Ishikawa (cell line): ENCODE data around the gene ELMO1.

Source experiments
- CEBPB ChIP-seq: IDR thresholded peaks from 2 replicates; pipeline ENCODE4 v1.6.1; 2012
- CREB1 ChIP-seq: IDR thresholded peaks from 2 replicates; pipeline ENCODE4 v1.6.1; 2012; ENCODE audit warnings: low read depth
- EGR1 ChIP-seq: IDR thresholded peaks from 2 replicates; pipeline ENCODE4 v1.6.1; 2012
- EP300 ChIP-seq: IDR thresholded peaks from 2 replicates; pipeline ENCODE4 v1.6.1; 2012; ENCODE audit warnings: borderline replicate concordance
- FOXM1 ChIP-seq: IDR thresholded peaks from 2 replicates; pipeline ENCODE4 v1.6.1; 2012; ENCODE audit warnings: low read depth, borderline replicate concordance
- MAX ChIP-seq: IDR thresholded peaks from 2 replicates; pipeline ENCODE4 v1.6.1; 2012
- RAD21 ChIP-seq: IDR thresholded peaks from 2 replicates; pipeline ENCODE4 v1.6.1; 2012; ENCODE audit warnings: low read depth
- TAF1 ChIP-seq: IDR thresholded peaks from 2 replicates; pipeline ENCODE4 v1.6.1; 2012; ENCODE audit warnings: low read depth, mild to moderate bottlenecking
- TCF12 ChIP-seq: IDR thresholded peaks from 2 replicates; pipeline ENCODE4 v1.6.1; 2012; ENCODE audit warnings: low read depth
- YY1 ChIP-seq: IDR thresholded peaks from 2 replicates; pipeline ENCODE4 v1.6.1; 2012; ENCODE audit warnings: low read depth
- ZBTB7A ChIP-seq: IDR thresholded peaks from 2 replicates; pipeline ENCODE4 v1.6.1; 2012; ENCODE audit warnings: low read depth
- TF ChIP-seq, protein P1 (sequence below): IDR thresholded peaks from 2 replicates; pipeline ENCODE4 v1.6.1; 2012
- TF ChIP-seq, protein P2 (sequence below): IDR thresholded peaks from 2 replicates; pipeline ENCODE4 v1.6.1; 2012; ENCODE audit warnings: low read depth, mild to moderate bottlenecking

- TF ChIP-seq TAF1 = no peak
- TF ChIP-seq FOXM1 = no peak
- TF ChIP-seq EP300 = no peak
- TF ChIP-seq, protein P1, sequence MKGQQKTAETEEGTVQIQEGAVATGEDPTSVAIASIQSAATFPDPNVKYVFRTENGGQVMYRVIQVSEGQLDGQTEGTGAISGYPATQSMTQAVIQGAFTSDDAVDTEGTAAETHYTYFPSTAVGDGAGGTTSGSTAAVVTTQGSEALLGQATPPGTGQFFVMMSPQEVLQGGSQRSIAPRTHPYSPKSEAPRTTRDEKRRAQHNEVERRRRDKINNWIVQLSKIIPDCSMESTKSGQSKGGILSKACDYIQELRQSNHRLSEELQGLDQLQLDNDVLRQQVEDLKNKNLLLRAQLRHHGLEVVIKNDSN = no peak
- TF ChIP-seq CEBPB = no peak
- TF ChIP-seq, protein P2, sequence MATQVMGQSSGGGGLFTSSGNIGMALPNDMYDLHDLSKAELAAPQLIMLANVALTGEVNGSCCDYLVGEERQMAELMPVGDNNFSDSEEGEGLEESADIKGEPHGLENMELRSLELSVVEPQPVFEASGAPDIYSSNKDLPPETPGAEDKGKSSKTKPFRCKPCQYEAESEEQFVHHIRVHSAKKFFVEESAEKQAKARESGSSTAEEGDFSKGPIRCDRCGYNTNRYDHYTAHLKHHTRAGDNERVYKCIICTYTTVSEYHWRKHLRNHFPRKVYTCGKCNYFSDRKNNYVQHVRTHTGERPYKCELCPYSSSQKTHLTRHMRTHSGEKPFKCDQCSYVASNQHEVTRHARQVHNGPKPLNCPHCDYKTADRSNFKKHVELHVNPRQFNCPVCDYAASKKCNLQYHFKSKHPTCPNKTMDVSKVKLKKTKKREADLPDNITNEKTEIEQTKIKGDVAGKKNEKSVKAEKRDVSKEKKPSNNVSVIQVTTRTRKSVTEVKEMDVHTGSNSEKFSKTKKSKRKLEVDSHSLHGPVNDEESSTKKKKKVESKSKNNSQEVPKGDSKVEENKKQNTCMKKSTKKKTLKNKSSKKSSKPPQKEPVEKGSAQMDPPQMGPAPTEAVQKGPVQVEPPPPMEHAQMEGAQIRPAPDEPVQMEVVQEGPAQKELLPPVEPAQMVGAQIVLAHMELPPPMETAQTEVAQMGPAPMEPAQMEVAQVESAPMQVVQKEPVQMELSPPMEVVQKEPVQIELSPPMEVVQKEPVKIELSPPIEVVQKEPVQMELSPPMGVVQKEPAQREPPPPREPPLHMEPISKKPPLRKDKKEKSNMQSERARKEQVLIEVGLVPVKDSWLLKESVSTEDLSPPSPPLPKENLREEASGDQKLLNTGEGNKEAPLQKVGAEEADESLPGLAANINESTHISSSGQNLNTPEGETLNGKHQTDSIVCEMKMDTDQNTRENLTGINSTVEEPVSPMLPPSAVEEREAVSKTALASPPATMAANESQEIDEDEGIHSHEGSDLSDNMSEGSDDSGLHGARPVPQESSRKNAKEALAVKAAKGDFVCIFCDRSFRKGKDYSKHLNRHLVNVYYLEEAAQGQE = no peak
- TF ChIP-seq ZBTB7A = no peak
- TF ChIP-seq CREB1 = no peak
- TF ChIP-seq YY1 = no peak
- TF ChIP-seq EGR1 = no peak
- TF ChIP-seq TCF12 = no peak
- TF ChIP-seq MAX = no peak
- no peak for TF ChIP-seq RAD21
Measured at GRCh38 chr7:37160656-37161055, 288.0 kb downstream of the ELMO1 start.
